Activated CD8-positive, alpha-beta memory T cell treated with anti-CD3 and anti-CD28 coated beads for 48 hours (primary cell): ENCODE data around the gene ZNF778.
"Not testable (repeated sequence)": the region's sequence is repeated elsewhere in the genome, so short reads cannot be mapped to it uniquely, and the experiment has no call there.

Experiments
- DNase-seq, 3 experiments: peaks; one replicate each; pipeline ENCODE4 v3.0.0-alpha.2; 2020; ENCODE audit warnings: low read depth in 2 of 3, low spot score in 2 of 3

Gene ZNF778

DNA sequence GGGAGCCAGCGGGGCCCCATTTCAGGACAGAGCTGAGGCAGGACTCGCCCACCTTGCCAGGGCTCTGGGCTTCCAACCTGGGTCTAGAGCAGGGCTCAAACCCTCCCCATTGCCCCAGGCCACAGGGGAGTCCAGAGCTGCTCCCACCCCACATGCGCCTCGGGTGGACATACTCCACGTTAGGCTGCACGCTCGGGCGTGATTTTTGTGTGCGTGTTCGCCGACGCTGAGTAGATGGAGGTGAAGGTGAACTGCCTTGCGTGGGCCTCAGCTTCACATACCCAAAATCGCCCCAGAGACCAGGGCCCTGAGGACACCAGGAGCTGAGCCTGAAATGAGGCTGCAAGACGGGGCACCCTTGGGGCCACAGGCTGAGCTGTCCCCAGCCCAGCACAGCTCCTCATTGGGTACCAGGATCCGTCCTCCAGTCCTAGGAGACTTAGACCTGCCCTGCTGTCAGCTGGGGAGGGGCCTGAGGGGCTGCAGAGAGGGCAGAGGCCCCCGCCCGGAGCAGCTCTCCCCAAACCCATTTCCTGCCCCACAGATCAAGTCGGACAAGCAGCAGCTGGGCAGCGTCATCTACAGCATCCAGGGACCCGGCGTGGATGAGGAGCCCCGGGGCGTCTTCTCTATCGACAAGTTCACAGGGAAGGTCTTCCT is 37.7 kb upstream of the ZNF778 start:
- no peak for DNase-seq

GRCh38 chr16:89183463-89183862 is 34.0 kb upstream of the ZNF778 start:
- no peak for DNase-seq

- no peak for DNase-seq
Measured at GRCh38 chr16:89183975-89184676, 33.4 kb upstream of the ZNF778 start.

GRCh38 chr16:89184677-89184932 is 32.9 kb upstream of the ZNF778 start:
- DNase-seq = no peak

DNA sequence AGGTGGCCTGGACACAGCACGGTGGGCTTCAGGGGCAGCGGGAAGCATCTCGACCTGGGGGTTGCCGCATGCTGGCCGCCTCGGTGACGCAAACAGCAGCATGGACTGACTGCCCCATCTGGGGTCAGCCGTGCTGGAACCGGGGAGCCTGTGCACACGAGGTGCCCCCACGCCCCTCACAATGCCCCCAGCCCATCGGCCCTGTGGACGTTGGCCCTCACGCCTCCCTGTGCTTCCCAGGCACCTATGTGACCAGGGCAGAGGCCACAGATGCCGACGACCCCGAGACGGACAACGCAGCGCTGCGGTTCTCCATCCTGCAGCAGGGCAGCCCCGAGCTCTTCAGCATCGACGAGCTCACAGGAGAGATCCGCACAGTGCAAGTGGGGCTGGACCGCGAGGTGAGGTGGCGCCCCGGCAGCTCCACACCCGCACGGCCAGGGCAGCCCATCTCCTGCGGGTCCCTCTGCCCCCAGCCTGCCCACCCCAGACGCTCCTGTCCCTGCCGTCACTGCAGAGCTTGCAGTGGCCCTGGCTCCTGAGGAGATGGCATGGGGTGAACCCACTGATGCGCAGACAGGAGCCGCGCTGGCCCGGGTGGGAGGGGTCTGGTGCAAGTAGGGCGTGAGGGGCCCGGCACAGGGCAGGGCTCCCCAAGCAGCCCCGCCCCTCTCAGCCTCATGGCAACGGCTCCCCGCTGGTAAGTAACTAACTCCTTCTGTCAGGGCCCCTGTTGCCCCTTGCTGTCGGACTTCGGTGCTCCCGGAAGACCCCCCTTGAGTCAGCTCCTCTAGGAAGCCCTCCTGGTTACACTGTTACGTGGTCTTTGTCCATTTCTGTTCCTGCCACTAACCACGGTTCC is 32.3 kb upstream of the ZNF778 start:
- no peak for DNase-seq

GRCh38 chr16:89185887-89186592 is 31.5 kb upstream of the ZNF778 start:
- DNase-seq = not testable (repeated sequence)

- DNase-seq = not testable (repeated sequence)
Measured at GRCh38 chr16:89186593-89187031, 30.9 kb upstream of the ZNF778 start.

- DNase-seq = no peak
Measured at GRCh38 chr16:89187032-89187769, 30.3 kb upstream of the ZNF778 start.

DNA sequence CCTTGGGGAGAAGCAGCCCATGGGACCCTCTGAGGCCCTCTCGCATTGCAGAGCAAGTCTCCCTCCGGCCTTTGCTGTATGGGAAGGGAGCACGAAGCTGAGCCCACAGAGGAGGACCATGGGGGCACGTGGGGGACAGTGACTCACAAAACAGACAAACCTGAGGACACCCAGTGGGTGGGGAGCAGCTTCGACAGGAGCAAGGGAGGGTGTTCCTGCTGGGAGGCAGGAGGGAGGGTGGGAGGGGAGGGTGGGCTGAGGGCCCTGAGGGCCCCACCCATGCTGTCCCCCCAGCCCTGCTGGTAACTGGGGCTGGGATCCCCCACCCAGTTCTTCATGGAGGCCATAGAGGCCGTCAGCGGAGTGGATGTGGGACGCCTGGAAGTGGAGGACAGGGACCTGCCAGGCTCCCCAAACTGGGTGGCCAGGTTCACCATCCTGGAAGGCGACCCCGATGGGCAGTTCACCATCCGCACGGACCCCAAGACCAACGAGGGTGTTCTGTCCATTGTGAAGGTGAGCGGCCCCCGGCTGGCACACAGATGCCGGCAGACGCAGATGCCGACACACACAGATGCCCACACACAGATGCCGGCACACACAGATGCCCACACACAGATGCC is 29.6 kb upstream of the ZNF778 start:
- no peak for DNase-seq

GRCh38 chr16:89188471-89189357 is 28.8 kb upstream of the ZNF778 start:
- DNase-seq = not testable (repeated sequence)

GRCh38 chr16:89189358-89190025 is 28.0 kb upstream of the ZNF778 start:
- no peak for DNase-seq

- no peak for DNase-seq
Measured at GRCh38 chr16:89190150-89190958, 27.1 kb upstream of the ZNF778 start.

DNA sequence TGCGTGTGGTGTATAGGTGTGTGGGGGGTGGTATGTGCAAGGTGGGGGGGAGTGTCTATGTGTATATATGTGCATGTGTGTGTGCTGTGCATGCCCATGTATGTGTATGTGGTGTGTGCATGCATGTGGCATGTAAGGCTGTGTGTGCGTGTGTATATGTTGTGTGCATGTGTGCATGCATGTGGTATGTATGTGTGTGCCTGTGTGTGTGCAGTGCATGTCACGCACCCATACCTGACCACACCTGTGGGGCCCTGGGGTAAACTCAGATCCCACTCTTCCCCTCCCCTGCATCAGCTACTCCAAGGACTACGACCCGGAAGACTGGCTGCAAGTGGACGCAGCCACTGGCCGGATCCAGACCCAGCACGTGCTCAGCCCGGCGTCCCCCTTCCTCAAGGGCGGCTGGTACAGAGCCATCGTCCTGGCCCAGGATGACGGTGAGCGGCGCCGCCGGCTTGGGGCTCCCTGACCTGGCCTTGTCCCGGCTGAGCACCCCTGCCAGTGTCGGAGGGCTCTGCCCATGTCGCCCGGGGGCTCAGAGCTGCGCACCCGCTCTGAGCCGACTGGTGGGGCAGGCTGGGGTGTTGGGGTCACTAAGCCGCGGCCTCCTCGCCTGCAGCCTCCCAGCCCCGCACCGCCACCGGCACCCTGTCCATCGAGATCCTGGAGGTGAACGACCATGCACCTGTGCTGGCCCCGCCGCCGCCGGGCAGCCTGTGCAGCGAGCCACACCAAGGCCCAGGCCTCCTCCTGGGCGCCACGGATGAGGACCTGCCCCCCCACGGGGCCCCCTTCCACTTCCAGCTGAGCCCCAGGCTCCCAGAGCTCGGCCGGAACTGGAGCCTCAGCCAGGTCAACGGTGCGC is 26.2 kb upstream of the ZNF778 start:
- DNase-seq = no peak

DNA sequence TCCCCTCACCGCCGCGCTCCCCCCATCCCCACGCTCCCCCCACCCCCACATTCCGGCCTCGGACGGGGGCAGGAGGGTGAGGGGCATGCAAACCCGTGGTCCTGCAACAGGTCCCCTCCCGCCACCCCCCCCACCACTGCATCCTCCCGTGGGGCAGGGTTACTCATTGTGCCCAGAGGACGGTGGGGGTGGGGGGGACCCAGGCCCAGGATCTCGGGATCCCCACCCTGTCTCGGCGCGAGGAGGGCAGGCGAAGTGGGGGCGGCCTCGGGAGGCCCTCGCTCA is 25.7 kb upstream of the ZNF778 start:
- no peak for DNase-seq

DNA sequence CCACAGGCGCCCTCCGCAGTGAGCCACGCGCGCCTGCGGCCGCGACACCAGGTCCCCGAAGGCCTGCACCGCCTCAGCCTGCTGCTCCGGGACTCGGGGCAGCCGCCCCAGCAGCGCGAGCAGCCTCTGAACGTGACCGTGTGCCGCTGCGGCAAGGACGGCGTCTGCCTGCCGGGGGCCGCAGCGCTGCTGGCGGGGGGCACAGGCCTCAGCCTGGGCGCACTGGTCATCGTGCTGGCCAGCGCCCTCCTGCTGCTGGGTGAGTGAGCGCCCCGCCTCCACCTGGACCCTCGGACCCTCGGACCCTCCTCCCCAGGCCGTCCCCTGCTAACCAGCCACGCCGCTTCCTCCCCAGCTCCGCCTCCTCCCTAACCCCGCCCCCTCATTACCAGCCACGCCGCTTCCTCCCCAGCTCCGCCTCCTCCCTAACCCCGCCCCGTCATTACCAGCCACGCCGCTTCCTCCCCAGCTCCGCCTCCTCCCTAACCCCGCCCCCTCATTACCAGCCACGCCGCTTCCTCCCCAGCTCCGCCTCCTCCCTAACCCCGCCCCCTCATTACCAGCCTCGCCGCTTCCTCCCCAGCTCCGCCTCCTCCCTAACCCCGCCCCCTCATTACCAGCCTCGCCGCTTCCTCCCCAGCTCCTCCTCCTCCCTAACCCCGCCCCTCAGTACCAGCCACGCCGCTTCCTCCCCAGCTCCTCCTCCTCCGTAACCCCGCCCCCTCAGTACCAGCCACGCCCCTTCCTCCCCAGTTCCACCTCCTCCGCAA is 25.1 kb upstream of the ZNF778 start:
- peak in 1 of 3 experiments; percentile 57 for DNase-seq

GRCh38 chr16:89192956-89193575 is 24.4 kb upstream of the ZNF778 start:
- peak in 1 of 3 experiments; percentile 65 for DNase-seq
